ENCODE results near the gene TMTC1. TPM values are rescaled to one million over a fixed set of nuclear protein-coding genes. Genes with fewer than 3 reads are reported as not detected.
A peak's percentile ranks its signal among the peaks of the same experiment; 100 is the strongest.

TMTC1 gene
- total RNA-seq, 1 experiment from 2014 or later = 6.1 TPM

DNA sequence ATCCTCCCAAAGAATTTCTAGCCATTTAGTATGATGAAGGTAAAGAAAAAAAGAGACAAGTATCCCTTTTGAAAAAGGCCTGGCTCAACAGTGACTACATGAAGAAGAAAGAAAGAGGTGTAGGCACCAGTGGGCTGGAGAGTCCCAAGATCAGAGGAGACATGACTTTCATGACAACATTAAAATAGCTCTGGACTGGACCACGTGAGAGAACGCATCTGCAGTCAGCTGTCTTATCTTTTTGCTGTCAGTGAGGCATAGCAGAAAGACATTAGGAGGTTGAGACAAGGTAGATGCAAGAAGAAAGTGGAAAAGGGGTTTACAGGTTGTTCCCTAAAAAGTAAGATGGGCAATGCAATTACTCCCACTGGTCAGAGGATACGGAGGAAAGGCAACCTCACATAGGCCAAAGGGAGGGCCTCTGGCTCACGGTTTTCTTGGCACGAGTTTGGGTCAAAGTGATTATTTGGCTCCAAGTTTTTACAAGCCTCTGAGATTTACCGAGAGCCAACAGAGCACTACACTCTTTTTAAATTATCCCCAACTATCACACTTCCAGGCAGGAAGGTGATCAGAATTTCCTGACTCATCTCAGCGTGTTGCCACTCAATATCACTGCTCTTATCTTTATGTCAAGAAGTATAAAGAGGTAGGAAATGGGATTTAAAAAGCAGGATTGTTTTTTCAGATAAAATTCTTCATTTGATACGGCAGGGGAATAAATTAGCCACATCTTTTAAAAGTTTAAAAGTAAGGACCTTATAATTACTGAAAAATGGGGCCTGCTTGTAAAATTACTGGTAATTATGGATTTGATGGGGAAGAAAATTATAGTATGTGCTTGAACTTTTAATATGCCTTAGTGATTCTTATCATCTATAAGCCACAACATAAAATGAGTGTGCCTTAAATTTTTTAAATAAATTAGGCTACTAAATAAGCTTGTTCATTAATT lies 29.2 kb downstream of the TMTC1 start:
- no peaks in the 10 kb centered on the region for H3K9me3 ChIP-seq (ENCODE audit: low read depth, low read length, poor library complexity, severe bottlenecking)
- ChIA-PET CTCF (no interaction called here), POLR2A (ENCODE audit: low non-redundant PET) (no interaction called here)
- DNase-seq (ENCODE audit: low spot score) = peak; percentile 9
- intact Hi-C loops (cut with micrococcal nuclease; ENCODE audit: unreplicated experiment) = no loop called here
- H3K4me3 ChIP-seq (ENCODE audit: low read depth, low read length, poor library complexity, severe bottlenecking) = no peak overlapping the region
- no peak for TF ChIP-seq CTCF (conservative IDR thresholded peaks at IDR 0.05; ENCODE audit: low read depth, low read length)
- no peak for TF ChIP-seq EZH2 (IDR thresholded peaks at IDR 0.05; ENCODE audit: borderline replicate concordance, low read depth, low read length, poor library complexity, severe bottlenecking)
- H3K27me3 ChIP-seq (replicated peaks; ENCODE audit: insufficient read depth, low read depth, low read length, poor library complexity) = peaks cover 5% of the 10 kb centered on the region
- no peaks in the 10 kb centered on the region for H3K36me3 ChIP-seq (ENCODE audit: insufficient read depth, low read length, poor library complexity, severe bottlenecking)
- H3K27ac ChIP-seq (ENCODE audit: low read depth, low read length, poor library complexity, severe bottlenecking) = no peak overlapping the region
- no peaks in the 10 kb centered on the region for H3K4me1 ChIP-seq (ENCODE audit: insufficient read depth, low read length, poor library complexity, severe bottlenecking)
- no TSS peak for BruUV-seq (replicated peaks)

DNA sequence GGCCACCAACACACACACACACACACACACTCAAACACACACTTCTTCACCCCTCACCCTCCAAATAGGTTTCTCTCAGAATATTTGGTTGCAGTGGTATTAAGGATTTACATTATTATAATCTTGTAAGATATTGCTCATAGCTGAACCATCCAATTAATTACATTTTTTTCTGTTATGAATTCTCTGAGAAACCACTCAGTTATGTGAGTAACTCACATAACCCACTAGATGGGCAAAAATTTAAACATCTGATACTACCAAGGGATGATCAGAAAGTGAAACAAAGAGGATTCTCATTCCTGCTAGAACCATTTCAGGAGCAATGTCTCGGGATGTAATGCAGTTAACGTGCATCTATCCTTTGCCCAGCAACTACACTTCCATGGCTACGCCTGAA lies 31.6 kb downstream of the TMTC1 start:
- Histone ChIP-seq H3K27ac (ENCODE audit: low read depth, low read length, poor library complexity, severe bottlenecking) (no peak overlapping the region), H3K27me3 (replicated peaks; ENCODE audit: insufficient read depth, low read depth, low read length, poor library complexity) (peaks cover 5% of the 10 kb centered on the region), H3K36me3 (ENCODE audit: insufficient read depth, low read length, poor library complexity, severe bottlenecking) (no peaks in the 10 kb centered on the region), H3K4me1 (ENCODE audit: insufficient read depth, low read length, poor library complexity, severe bottlenecking) (no peaks in the 10 kb centered on the region), H3K4me3 (ENCODE audit: low read depth, low read length, poor library complexity, severe bottlenecking) (no peak overlapping the region), H3K9me3 (ENCODE audit: low read depth, low read length, poor library complexity, severe bottlenecking) (no peaks in the 10 kb centered on the region)
- TF ChIP-seq EZH2 (IDR thresholded peaks at IDR 0.05; ENCODE audit: borderline replicate concordance, low read depth, low read length, poor library complexity, severe bottlenecking) (no peak), CTCF (conservative IDR thresholded peaks at IDR 0.05; ENCODE audit: low read depth, low read length) (no peak)
- intact Hi-C loops (cut with micrococcal nuclease; ENCODE audit: unreplicated experiment) = no loop called here
- POLR2A ChIA-PET (ENCODE audit: low non-redundant PET) = no interaction called here
- DNase-seq (ENCODE audit: low spot score) = no peak
- BruUV-seq (replicated peaks) = no TSS peak
- CTCF ChIA-PET = no interaction called here

DNA sequence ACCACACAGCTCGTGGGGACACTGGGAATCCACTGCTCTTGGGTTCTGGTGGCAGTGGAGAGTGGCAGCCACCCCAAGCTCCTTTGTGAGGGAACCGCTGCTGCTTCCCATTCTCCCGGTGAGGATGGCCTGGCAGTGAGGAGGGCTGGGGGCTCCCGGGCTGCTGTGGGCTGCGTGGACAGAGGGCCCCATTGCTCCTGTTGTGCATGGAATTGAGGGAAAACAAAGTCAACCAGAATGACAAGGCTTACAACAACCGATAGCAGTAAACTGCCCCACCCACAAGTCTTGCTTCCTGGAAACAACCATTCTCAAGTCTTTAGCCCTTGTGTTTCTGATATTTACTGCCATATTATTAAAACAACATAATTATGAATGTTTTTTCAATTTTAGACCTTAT lies 32.1 kb downstream of the TMTC1 start:
- Histone ChIP-seq H3K4me1 (ENCODE audit: insufficient read depth, low read length, poor library complexity, severe bottlenecking) (no peaks in the 10 kb centered on the region), H3K27me3 (replicated peaks; ENCODE audit: insufficient read depth, low read depth, low read length, poor library complexity) (peaks cover 5% of the 10 kb centered on the region), H3K27ac (ENCODE audit: low read depth, low read length, poor library complexity, severe bottlenecking) (no peak overlapping the region), H3K4me3 (ENCODE audit: low read depth, low read length, poor library complexity, severe bottlenecking) (no peak overlapping the region), H3K9me3 (ENCODE audit: low read depth, low read length, poor library complexity, severe bottlenecking) (no peaks in the 10 kb centered on the region), H3K36me3 (ENCODE audit: insufficient read depth, low read length, poor library complexity, severe bottlenecking) (no peaks in the 10 kb centered on the region)
- ChIA-PET CTCF (no interaction called here), POLR2A (ENCODE audit: low non-redundant PET) (no interaction called here)
- BruUV-seq (replicated peaks) = no TSS peak
- intact Hi-C loops (cut with micrococcal nuclease; ENCODE audit: unreplicated experiment) = no loop called here
- TF ChIP-seq CTCF (conservative IDR thresholded peaks at IDR 0.05; ENCODE audit: low read depth, low read length) (no peak), EZH2 (IDR thresholded peaks at IDR 0.05; ENCODE audit: borderline replicate concordance, low read depth, low read length, poor library complexity, severe bottlenecking) (no peak)
- no peak for DNase-seq (ENCODE audit: low spot score)
